COLO829 (cell line): ENCODE results near the gene RNF168.
"Not testable (repeated sequence)": the region's sequence is repeated elsewhere in the genome, so short reads cannot be mapped to it uniquely, and the experiment has no call there.

Source experiments
- DNase-seq: peaks from one replicate; pipeline ENCODE4 v3.0.0; 2012; ENCODE audit warnings: low spot score

RNF168 gene

GRCh38 chr3:196514913-196515621 is 11.5 kb upstream of the RNF168 start, which contains the start of gene SMCO1:
SMCO1 (minus strand) TSS chr3:196515346; CDS start chr3:196515209, 137 bp downstream.
- no peak for DNase-seq

DNA sequence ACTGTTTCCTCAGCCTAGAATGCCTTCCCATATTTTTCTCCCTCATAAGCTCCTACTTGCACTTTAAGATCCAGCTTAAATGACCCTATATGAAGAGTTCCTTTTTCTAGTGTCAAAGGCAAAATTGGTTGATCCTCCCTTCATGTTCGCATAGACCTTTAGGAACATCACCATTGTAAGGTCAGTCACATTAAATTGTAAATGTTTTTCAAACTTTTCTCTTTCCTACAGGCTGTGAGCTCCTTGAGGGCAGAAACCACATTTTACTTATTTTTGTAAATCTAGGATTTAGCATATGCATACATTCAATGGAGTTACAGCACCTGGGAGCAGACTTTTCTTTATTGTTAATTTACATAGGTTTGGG is 10.8 kb upstream of the RNF168 start:
- no peak for DNase-seq

DNA sequence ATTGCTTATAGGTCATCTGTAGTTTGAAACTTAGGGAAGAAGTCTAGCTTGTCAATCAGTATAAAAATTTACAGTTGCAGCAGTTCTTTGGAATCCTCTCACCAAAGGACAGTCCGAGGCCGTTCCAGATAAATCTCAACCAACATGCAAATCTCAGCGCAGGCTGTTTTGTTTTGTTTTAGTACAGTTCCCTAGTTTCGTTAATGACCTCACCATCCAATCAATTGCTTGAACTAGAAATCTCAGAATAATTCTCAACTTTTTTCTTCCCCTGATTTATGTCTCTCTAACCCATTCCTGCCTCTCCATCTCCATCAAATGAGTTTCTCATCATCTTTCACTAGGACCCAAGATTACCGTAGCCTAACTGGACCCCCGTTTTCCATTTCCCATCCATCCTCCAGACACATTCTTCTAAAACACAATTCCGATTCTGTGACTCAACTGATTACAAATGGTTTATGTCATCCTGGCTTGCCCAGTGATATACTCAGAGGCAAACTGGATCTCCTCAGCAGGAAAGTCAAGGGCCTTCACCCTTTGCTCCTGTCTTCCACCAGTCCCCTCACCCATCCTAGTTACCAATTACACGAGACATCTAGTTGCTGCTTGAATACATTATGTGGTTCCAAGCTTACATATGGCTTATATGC is 10.3 kb upstream of the RNF168 start:
- no peak for DNase-seq

GRCh38 chr3:196511646-196512425 is 8.3 kb upstream of the RNF168 start:
- DNase-seq: not testable (repeated sequence)

DNA sequence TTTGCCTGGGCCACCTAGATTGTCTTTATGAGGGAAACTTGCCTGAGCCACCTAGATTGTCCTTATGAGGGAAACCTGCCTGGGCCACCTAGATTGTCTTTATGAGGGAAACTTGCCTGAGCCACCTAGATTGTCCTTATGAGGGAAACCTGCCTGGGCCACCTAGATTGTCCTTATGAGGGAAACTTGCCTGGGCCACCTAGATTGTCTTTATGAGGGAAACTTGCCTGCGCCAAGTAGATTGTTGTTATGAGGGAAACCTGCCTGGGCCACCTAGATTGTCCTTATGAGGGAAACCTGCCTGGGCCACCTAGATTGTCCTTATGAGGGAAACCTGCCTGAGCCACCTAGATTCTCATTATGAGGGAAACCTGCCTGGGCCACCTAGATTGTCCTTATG is 7.5 kb upstream of the RNF168 start:
- not testable (repeated sequence) for DNase-seq

DNA sequence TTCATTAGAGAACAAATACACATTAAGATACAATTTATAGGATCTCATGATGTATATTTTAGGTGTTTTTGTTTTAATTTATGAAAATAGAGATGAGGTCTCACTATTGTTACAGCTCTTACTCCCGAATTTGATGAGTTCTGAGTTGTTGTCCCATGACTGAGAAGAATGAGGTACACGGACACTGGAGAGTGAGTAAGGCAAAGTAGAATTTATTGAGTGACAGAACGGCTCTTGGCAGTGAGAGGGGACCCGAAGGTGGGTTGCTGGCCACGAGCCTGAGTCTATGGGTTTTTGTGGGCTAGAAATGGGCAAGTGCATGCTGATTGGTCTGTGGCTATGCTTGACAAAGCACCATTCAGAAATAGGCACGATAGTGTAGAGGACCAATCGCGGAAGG is 3.1 kb upstream of the RNF168 start:
- DNase-seq: no peak

GRCh38 chr3:196504556-196504955 is 988 bp upstream of the RNF168 start:
- no peak for DNase-seq

- not testable (repeated sequence) for DNase-seq
Observed at GRCh38 chr3:196504077-196504398, 470 bp upstream of the RNF168 start.

GRCh38 chr3:196502775-196503195 is 783 bp downstream of the RNF168 start:
- peak; percentile 84 for DNase-seq

GRCh38 chr3:196501316-196502044 is 2.1 kb downstream of the RNF168 start:
- DNase-seq: no peak

DNA sequence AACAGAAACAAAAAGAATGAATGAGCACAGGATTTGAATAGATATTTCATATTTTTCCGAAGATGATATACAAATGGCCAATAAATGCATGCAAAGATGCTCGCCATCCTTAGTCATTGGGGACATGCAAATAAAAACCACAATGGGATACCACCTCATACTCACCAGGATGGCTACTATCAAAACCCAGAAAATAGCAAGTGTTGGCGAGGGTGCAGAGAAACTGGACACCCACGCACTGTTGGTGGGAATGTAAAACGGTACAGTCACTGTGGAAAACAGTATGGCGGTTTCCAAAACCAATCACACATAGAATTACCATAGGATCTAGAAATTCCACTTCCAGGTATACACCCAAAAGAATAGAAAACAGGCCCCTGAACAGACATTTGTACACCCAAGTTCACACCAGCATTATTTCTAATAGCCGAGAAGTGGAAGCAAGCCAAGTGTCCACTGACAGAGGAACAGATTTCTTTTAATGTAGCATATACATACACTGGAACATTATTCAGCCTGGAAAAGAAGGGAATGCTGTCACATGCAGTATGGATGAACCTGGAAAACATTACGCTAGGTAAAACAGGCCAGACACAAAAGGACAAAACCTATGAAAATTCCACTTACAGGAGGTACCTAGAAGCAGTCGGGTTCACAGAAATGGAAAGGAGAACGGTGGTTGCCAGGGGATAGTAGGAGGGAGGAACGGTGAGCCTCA is 3.6 kb downstream of the RNF168 start:
- DNase-seq: no peak

DNA sequence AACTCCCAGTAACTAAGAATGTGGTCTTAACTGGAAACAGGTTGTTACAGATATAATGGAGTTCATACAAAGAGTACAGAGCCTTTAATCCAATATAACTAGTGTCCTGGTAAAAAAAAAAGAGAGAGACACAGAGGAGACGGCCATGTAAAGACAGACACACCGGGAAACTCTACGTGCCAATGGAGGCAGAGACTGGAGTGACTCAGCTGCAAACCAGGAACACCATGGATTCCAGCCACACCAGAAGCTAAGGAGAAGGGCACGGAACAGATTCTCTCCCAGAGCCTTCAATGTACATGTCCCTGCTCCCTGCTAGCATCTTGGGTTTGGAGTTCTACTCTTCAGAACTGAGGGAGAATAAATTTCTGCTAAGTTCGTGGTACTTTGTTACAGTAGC is 4.5 kb downstream of the RNF168 start:
- no peak for DNase-seq

DNA sequence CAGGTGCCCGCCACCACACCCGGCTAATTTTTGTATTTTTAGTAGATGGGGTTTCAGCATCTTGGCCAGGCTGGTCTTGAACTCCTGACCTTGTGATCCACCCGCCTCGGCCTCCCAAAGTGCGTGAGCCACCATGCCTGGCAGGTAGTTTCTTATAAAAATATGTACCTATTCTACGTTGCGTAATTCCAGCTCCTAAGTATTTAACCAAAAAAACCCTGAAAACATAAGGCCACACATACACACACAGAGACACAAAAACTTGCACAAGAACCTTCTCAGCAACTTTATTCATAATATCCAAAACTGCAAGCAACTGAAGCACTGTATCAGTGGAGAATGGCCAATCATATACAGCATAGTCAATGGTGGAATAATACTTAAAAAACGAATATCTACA is 5.3 kb downstream of the RNF168 start:
- no peak for DNase-seq

GRCh38 chr3:196496183-196496582 is 7.4 kb downstream of the RNF168 start:
- no peak for DNase-seq

DNA sequence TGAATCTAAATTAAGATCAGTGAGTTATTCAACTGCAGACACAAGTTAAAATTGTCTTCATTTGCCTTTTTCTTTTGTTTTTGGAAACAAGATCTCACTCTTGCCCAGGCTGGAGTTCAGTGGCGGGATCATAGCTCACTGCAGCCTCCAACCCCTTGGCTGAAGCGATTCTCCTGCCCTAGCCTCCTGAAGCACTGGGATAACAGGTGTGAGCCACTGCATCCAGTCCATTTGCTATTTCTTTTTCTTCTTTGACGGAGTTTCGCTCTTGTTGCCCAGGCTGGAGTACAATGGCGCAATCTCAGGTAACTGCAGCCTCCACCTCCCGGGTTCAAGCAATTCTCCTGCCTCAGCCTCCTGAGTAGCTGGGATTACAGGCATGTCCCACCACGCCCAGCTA is 10.3 kb downstream of the RNF168 start:
- DNase-seq: no peak

- no peak for DNase-seq
Observed at GRCh38 chr3:196492080-196492479, 11.5 kb downstream of the RNF168 start.

DNA sequence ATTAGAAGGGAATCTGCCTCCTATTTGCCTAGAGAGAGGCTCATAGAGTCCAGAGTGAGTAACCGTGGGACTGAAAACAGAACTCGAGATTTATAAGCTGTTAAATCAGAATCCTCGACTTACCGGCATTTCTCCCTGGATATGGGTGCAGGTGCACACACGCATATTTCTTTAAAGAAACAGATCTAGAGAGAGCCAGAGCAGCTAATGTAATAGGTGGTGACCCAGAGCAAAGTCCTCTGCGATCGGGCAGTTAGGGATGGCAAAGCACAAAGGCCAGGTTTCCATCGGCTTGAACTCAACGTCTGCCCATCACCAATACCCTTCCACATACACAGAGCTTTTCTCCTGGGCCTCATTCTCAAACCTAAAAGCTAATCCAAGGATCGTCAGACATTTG is 13.8 kb downstream of the RNF168 start:
- DNase-seq: no peak

DNA sequence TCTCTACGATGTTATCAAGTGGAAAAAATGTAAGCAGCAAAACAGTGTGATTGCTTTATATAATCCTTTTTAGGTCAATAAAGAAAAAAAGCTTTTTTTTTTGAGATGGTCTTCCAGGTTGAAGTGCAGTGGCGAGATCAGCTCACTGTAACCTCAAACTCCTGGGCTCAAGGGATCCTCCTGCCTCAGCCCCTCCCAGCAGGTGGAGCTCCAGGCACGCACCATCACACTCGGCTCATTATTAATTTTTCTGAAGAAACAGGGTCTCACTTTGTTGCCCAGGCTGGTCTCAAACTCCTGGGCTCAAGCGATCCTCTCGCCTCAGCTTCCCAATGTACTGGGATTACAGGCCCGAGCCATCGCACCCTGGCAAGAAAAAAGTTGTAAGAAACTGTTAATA is 17.3 kb downstream of the RNF168 start:
- no peak for DNase-seq

- DNase-seq: no peak
Observed at GRCh38 chr3:196477678-196478077, 25.9 kb downstream of the RNF168 start.

DNA sequence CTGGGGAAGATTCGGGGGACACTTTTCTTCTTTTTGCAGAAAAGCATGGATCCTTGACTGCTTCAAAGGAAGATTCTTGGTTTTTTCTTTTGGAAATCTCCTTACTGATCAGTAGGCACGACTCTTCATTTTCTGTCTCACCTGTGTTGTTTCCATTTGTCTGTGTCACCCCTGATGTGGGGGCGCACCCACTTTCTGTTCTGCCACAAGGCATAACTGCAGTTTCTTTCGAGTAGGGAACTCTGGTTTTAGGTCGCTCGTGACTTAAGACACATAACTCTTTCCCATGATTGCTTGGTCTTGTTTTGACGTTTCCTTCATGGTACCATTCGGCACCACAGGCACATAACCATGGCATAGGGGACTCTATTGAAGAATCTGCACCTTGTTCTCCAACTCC is 31.3 kb downstream of the RNF168 start:
- no peak for DNase-seq

GRCh38 chr3:196471551-196471950 is 32.0 kb downstream of the RNF168 start:
- no peak for DNase-seq

DNA sequence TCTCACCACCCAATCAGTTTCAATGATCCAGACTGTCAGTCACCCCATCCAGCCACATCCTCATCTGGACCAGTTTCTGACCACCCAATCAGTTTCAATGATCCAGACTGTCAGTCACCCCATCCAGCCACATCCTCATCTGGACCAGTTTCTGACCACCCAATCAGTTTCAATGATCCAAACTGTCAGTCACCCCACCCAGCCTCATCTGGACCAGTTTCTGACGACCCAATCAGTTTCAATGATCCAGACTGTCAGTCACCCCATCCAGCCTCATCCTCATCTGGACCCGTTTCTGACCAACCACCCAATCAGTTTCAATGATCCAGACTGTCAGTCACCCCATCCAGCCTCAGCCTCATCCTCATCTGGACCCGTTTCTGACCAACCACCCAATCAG is 33.4 kb downstream of the RNF168 start:
- not testable (repeated sequence) for DNase-seq
